NAMALWA (cell line): ENCODE results near the gene STX8.

Experiments used
- DNase-seq: peaks from one replicate; pipeline ENCODE4 v3.0.0-alpha.2; 2015; ENCODE audit warnings: low spot score

Gene STX8

DNA sequence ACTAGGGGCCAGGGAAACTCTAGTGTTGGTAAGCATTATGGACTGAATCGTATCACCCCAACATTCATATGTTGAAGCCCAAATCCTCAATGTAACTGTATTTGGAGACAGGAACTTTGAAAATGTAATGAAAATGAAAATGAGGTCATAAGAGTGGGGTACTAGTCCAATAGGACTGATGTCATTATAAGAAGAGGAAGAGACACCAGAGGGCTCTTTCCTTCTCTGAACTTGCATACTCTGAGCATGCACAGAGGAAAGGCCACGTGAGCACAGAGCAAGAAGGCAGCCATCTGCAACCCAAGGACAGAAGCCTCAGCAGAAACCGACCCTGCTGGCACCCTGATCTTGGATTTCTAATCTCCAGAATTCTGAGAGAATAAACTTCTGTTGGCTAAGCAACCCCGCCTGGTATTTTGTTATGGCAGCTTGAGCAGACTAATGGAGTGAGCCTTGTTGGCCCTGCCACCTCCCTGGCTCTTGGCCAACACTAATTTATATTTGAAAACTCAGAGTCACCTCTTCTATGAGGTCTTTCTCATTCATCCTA lies 280.9 kb downstream of the STX8 start:
- peak; percentile 2 for DNase-seq

DNA sequence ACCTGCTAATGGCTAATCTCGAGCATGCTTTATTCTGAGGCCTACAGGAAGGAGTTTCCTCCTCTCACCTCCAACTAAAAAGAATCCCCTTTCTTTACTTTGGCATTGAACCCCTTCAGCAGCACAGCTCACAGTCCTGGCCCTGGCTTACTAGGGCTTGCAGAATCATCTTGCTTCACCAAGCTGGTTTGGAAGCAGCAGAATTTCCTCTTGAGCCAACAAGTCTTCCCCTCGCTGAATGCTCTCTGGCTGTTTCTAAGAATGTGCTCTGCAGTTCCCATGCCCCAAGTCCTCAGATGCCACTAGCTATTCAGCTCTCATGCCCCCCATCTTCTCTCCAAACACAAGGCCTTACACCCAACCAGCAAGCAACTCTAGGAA lies 283.1 kb downstream of the STX8 start:
- no peak for DNase-seq

DNA sequence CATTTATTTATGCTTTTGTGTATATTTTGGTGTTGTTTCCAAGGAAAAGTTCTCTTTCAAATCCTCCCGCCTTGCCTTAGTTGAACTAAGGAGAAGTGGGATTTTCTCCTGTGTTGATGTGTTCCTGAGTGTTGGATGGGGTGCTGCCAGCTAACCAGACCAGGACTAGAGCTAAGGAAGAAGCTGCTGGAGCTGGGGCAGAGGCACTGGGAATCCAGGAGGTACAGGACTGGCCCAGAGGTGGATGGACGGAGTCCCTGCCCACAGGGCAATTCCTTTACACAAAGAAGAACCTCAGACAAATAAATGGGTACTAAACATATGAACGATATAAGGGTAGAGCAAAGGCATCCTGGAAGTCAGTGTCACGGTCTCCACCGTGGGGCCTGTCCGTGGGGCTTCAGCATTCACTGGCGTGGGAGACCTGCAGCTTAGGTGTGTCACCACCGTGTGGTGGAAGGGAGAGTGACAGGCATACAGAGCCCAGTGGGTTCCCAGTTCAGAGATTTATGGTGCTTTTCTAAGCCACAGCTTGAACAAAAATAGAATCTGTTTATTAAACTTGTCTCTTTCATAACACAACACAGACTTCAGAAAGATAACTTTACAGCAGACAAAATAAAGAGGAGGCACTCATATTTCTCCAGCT lies 283.6 kb downstream of the STX8 start:
- DNase-seq: peak; percentile 12

DNA sequence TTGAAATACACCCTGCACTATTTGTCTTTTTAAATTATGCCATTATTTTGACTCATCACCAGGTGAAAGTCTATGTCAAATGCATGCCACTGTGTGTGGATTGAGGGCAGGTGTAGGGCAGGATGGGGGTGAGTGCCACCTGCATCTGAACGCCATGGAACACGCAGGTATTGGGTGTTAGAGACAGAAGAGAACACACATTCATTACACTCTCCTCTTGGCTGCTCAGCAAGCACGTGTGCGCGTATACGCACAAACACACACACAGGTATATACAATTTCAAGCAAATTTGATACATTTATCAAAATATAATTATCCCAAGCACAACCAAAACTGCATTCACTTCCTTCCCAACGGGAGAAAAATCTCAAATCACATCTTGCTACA lies 285.4 kb downstream of the STX8 start:
- DNase-seq: no peak

GRCh38 chr17:9287306-9287705 lies 288.3 kb downstream of the STX8 start:
- no peak for DNase-seq

DNA sequence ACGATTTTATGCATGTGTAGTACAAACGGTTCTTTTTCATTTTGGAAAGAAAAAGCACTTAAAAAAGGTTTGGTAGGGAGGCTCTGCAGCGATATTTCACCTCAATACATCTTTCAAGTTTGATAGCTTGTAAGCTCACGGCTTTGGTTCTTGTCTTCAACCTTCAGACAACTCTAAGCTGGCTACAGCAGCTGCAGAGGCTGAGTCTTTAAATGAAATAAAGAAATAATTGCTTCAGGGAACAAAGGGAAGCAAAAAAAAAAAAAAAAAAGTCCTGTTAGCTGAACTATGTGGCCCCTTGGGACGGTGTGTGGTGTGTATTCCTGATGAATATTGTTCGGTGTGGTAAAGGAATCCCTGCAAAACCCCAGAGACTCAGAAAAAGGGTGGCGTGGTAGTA lies 289.2 kb downstream of the STX8 start:
- DNase-seq: no peak

DNA sequence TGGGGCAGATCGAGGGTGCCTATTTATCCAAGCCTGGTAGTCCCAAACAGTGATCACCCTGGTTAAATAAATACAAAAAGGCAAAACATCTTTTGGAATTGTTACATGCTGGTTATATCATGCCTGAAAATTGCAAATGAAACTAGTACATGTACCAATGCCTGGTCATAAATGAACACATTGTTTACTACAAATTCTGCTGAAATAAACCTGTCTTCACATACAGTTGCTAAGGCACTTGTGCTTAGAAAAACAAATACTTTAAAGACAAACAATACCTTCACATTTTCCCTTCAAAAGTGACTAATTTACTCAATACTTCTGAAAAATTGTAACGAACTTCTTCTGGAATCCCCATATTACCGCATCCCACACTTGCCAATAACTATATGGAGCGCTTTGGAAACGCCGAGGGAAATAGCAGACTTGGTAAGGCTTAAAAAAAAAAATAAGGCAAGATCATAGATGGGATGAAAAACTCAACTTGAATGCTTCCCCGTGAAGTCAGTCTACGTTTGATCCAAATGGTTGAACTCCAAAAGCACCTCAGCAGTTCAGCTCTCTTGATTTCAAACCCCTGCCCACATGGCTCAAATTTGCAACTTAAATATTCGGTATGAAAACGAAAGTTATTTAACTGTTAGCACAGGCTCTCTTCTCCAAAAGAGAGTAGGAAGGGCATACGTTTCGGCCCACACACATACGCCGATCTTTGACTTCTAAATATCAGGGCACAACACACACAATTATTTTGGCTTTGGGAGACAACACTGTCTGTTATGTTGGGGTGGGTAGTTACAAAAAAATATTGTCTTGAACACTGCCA lies 289.8 kb downstream of the STX8 start:
- no peak for DNase-seq

DNA sequence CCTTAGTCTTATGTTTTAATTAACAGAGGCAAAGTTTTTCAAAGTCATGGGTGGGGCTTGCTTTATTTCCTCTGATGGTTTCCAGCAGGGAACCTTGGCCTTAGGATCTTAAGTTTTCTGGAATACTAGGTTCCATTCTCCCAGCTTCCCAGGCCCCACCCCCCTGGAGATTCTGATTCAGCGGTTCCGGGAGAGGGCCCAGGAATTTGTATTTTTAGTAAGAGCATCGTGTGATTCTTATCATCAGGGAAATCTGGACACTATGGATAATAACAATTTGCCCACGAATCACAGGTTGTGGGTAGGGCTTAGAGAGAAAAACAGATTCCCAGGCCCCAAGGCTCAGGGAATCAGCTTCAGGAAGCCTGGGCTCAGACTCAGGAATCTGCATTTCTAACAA lies 290.7 kb downstream of the STX8 start:
- DNase-seq: no peak

GRCh38 chr17:9283909-9284308 lies 291.7 kb downstream of the STX8 start:
- no peak for DNase-seq

- no peak for DNase-seq
These were observed 295.7 kb downstream of the STX8 start for GRCh38 chr17:9279893-9280292.

- DNase-seq: no peak
These were observed 300.6 kb downstream of the STX8 start for GRCh38 chr17:9274973-9275372.

DNA sequence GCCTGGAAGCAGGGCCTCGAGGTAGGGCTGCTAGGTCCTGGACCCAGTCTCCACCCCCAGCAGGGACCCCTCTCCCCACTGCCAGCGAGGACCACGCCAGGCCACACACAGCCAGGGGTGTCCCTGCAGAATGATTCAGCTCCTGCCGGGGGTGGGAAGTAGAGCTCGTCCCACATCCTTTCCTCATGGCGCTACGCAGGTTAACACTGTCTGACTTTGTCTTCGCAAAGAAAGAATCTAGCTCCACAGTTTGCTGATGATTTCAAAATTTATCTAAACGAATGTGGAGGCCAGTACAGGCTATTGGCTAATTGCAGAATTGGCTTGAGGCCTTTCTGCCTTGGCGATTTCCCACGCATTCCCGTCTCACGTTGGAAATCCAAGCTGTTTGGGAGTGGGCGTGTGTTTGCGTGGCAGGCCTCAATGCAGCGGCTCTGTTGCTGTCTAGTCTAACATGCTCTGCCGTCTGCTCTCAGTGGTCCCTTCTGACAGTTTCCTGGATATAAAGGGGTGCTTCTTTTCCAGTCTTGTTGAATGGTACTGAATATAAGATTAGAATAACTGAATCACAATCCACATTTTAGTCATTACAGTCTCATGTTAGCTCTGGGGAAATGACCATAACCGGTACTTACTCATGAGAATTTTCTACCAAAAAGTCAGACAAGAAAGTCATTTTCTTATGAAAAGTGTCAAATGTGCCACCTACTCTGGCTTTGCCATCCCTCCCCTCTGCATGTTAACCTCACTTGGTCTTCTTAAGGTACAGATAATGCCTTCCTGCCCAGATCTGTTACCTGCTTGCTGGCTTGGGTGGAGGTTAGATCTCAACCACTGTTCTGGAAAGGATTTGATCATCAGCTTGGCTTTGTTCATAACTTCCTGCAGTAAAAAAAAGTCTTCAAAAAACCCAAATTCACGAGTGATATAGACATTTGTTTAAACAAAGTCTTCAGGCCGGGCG lies 301.9 kb downstream of the STX8 start:
- no peak for DNase-seq

DNA sequence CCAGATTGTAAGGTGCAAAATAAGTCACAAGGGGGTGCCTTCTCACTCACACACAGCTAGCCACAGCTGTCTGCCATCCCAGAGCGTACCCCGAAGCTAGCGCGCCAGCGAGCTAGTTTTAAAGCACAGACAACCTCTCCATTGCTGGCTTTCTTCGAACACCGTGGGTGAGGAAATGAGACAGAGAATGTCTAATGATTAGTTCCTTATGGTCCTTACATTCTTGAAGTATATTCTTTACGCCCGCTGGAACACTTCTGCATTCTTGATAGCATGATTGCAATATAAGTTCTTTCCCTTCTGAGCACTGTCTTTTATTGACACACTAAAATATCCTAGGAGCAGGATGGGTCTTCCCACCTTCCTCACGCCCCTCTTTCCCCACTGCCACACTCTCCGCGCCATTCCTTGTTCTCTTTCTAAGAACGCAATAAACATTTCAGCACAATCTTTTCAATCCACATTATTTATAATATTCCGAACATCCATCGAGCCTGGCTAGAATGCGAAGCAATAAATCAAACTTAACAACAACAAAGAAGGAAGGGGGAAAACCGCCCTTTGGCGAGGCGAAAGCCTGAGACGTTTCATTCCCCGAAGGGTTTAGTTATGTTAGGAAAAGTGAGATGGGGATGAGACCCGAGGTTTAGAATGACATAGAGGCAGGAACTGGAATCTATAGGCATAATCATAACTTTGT lies 303.0 kb downstream of the STX8 start:
- DNase-seq: no peak

GRCh38 chr17:9271989-9272388 lies 303.6 kb downstream of the STX8 start:
- DNase-seq: no peak

DNA sequence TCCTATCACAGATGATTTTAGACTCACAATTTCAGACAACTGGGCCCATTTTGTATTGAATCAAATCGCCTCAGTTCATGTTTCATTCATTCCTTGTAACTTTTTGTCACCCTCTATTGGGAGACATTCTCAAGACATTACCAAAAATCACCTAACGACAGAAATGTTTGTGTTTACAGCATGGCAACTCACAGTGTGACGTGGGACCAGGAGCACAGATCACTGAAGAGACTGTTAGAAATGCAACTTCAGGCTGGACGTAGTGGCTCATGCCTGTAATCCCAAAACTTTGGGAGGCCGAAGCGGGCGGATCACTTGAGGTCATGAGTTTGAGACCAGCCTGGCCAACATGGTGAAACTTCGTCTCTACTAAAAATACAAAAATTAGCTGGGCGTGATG lies 304.7 kb downstream of the STX8 start:
- DNase-seq: no peak

GRCh38 chr17:9269350-9270035 lies 306.1 kb downstream of the STX8 start:
- DNase-seq: no peak

GRCh38 chr17:9268546-9268945 lies 307.1 kb downstream of the STX8 start:
- no peak for DNase-seq

- no peak for DNase-seq
These were observed 308.9 kb downstream of the STX8 start for GRCh38 chr17:9266697-9267117.

- DNase-seq: no peak
These were observed 309.5 kb downstream of the STX8 start for GRCh38 chr17:9266031-9266680.
